ENCODE data around the gene CYP2W1.
A peak's percentile ranks its signal among the peaks of the same experiment; 100 is the strongest.

Gene CYP2W1

GRCh38 chr7:1012004-1012715 lies 29.2 kb downstream of the CYP2W1 start (continued):
- TF ChIP-seq ZNF449 (tag by site-specific recombination; IDR thresholded peaks at IDR 0.05) = no peak

GRCh38 chr7:1012716-1013095 lies 29.7 kb downstream of the CYP2W1 start:
- Histone ChIP-seq H3K27ac (ENCODE audit: extremely low read depth, low read depth, low read length) (no peak overlapping the region), H3K9me3 (ENCODE audit: control insufficient read depth, insufficient read depth, low read depth, low read length) (no peaks in the 10 kb centered on the region), H3K4me1 (ENCODE audit: control insufficient read depth, insufficient read depth, low read length) (no peaks in the 10 kb centered on the region), H3K36me3 (ENCODE audit: control insufficient read depth in 2 of 2, insufficient read depth in 1 of 2, low read length in 2 of 2) (peaks cover 0 to 12% of the 10 kb centered on the region in 2 experiments; a peak in 1 of 3 replicates), H3K4me3 (ENCODE audit: low read depth, low read length) (no peak overlapping the region)
- POLR2A ChIA-PET = no interaction called here
- TF ChIP-seq ZNF19 (tag by site-specific recombination; IDR thresholded peaks at IDR 0.05; ENCODE audit: low read depth) (no peak), KLF1 (tag by site-specific recombination; IDR thresholded peaks at IDR 0.05) (peak; percentile 43; the same call in 1 of the 2 replicates)
- CTCF ChIA-PET = interaction anchor here (0.5 to 1.7 kb wide), 2 partner anchors 20 to 672 kb away, joined by 3 to 10 read pairs; no protein-coding TSS in a partner anchor

- ChIA-PET POLR2A (no interaction called here), CTCF (interaction anchor here (0.7 to 1.7 kb wide), 2 partner anchors 20 kb away, joined by 3 to 10 read pairs; no protein-coding TSS in a partner anchor)
- no peak overlapping the region for H3K4me3 ChIP-seq (ENCODE audit: low read depth, low read length)
- no peaks in the 10 kb centered on the region for H3K4me1 ChIP-seq (ENCODE audit: control insufficient read depth, insufficient read depth, low read length)
- H3K27ac ChIP-seq (ENCODE audit: extremely low read depth, low read depth, low read length) = no peak overlapping the region
- peaks cover 0 to 10% of the 10 kb centered on the region in 2 experiments; a peak in 1 of 3 replicates for H3K36me3 ChIP-seq (ENCODE audit: control insufficient read depth in 2 of 2, insufficient read depth in 1 of 2, low read length in 2 of 2)
- no peaks in the 10 kb centered on the region for H3K9me3 ChIP-seq (ENCODE audit: control insufficient read depth, insufficient read depth, low read depth, low read length)
- TF ChIP-seq KLF1 (tag by site-specific recombination; IDR thresholded peaks at IDR 0.05) (no peak), ATF2 (tag by site-specific recombination; IDR thresholded peaks at IDR 0.05; ENCODE audit: low read depth) (no peak), ZNF585B (tag by site-specific recombination; IDR thresholded peaks at IDR 0.05) (no peak), REST (tag by site-specific recombination; IDR thresholded peaks at IDR 0.05) (no peak), GFI1B (tag by site-specific recombination; IDR thresholded peaks at IDR 0.05) (no peak), ZNF114 (tag by site-specific recombination; IDR thresholded peaks at IDR 0.05) (no peak), PATZ1 (tag by site-specific recombination; IDR thresholded peaks at IDR 0.05) (no peak), ZNF274 (IDR thresholded peaks at IDR 0.05; ENCODE audit: low read length) (no peak), ZNF274 (tag by site-specific recombination; IDR thresholded peaks at IDR 0.05; ENCODE audit: borderline replicate concordance) (no peak), ZNF157 (tag by site-specific recombination; IDR thresholded peaks at IDR 0.05) (no peak), ZNF18 (tag by site-specific recombination; IDR thresholded peaks at IDR 0.05) (no peak), ZNF138 (tag by site-specific recombination; IDR thresholded peaks at IDR 0.05; ENCODE audit: borderline replicate concordance) (no peak), ZNF362 (tag by site-specific recombination; IDR thresholded peaks at IDR 0.05) (no peak), ZNF670 (tag by site-specific recombination; IDR thresholded peaks at IDR 0.05; ENCODE audit: low read depth) (no peak), ZNF175 (tag by site-specific recombination; IDR thresholded peaks at IDR 0.05) (no peak)
Observed at GRCh38 chr7:1013581-1013980, 30.6 kb downstream of the CYP2W1 start.

Data from HEK293 (cell line).